SK-N-MC (cell line): Measurements from ENCODE around the gene RAB15.

ENCODE experiments used
- EZH2 ChIP-seq: fragments of 200-600 bp; sonication (generic); IDR thresholded peaks from one replicate; pipeline ENCODE4 v1.6.1; 2017; ENCODE audit warnings: antibody characterized with exemption
- POLR2AphosphoS5 ChIP-seq: IDR thresholded peaks from 2 replicates; pipeline ENCODE4 v1.6.1; 2012; ENCODE audit warnings: mild to moderate bottlenecking, low read depth, low read length, borderline replicate concordance

DNA sequence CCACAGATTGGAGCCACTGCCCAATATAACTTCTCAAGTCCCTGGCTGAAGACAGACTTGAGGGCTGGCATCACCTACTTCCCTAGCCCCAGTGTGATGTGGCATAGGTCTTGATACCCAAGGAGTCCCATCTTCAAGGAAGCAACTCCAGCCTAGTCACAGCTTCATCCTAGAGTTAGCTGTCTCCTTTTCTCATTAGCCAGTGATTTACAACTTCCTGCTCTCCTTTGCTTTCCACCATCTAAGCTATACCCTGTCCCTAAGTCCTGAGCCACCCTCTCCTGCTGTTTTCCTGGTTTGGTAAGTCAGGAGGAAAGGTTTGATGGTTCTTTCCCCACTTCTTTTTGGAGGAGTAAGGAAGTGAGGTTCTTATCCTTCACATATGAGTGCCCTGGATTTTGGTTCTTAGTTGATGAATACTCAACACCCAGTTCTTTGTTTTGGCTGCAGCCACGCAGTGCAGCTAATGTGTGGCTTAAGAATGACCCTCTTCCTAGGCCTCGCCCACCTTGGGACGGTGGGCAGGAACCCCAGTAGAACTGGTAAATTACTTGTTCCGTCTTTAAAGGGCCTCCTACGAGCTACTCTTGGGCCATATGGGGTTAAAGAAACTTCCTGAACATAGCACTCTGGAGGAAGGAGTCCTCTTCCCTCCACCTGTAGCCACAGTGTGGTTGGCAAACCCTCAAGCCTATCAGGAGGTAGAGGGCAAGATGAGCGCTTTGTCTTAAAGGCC, 25.7 kb downstream of the RAB15 start:
- no peak for TF ChIP-seq EZH2
- TF ChIP-seq POLR2AphosphoS5: no peak
